GM23338 (cell line): ENCODE measurements around the gene CDH4. TPM values are rescaled to one million over a fixed set of nuclear protein-coding genes. Genes with fewer than 3 reads are reported as not detected.

Source experiments
- ATAC-seq: fragments of 200-7000 bp; cut with Tn5 transposase; 3 replicates; pipeline ENCODE4 v1.9.1; 2020
- DNase-seq: peaks from one replicate; pipeline ENCODE4 v3.0.0-alpha.2; 2015; ENCODE audit warnings: low spot score
- H2AFZ ChIP-seq: fragments of 200-600 bp; sonication (generic); 2 replicates; pipeline ENCODE4 v1.8.0; 2016; ENCODE audit warnings: antibody characterized with exemption, mild to moderate bottlenecking, moderate library complexity
- H3F3A ChIP-seq: fragments of 200-600 bp; sonication (generic); replicated peaks from 2 replicates; pipeline ENCODE4 v1.8.0; 2017; ENCODE audit warnings: antibody characterized with exemption, mixed run types, low read depth
- H3K27ac ChIP-seq: fragments of 200-600 bp; sonication (generic); 2 replicates; pipeline ENCODE4 v1.6.1; 2016; ENCODE audit warnings: low read depth
- H3K27me3 ChIP-seq: fragments of 200-600 bp; sonication (generic); 2 replicates; pipeline ENCODE4 v1.8.0; 2016; ENCODE audit warnings: mild to moderate bottlenecking, mixed run types, moderate library complexity; ENCODE audit not compliant: insufficient read depth
- H3K36me3 ChIP-seq: fragments of 200-600 bp; sonication (generic); 2 replicates; pipeline ENCODE4 v1.8.0; 2016; ENCODE audit warnings: mild to moderate bottlenecking; ENCODE audit not compliant: insufficient read depth
- H3K4me1 ChIP-seq: fragments of 200-600 bp; sonication (generic); 2 replicates; pipeline ENCODE4 v1.8.0; 2016; ENCODE audit warnings: mild to moderate bottlenecking, moderate library complexity; ENCODE audit not compliant: insufficient read depth
- H3K4me2 ChIP-seq: fragments of 200-600 bp; sonication (generic); 2 replicates; pipeline ENCODE4 v1.7.1; 2017; ENCODE audit warnings: mixed run types
- H3K4me3 ChIP-seq: fragments of 200-600 bp; sonication (generic); 2 replicates; pipeline ENCODE4 v1.6.1; 2016; ENCODE audit warnings: mixed run types
- H3K79me2 ChIP-seq: fragments of 200-600 bp; sonication (generic); replicated peaks from 2 replicates; pipeline ENCODE4 v1.8.0; 2017; ENCODE audit warnings: mild to moderate bottlenecking; ENCODE audit not compliant: insufficient read depth
- H3K9me2 ChIP-seq: fragments of 200-600 bp; sonication (generic); 2 replicates; pipeline ENCODE4 v1.8.0; 2017; ENCODE audit not compliant: insufficient read depth
- H4K20me1 ChIP-seq: fragments of 200-600 bp; sonication (generic); replicated peaks from 2 replicates; pipeline ENCODE4 v1.8.0; 2017; ENCODE audit warnings: mild to moderate bottlenecking; ENCODE audit not compliant: insufficient read depth
- H3K27ac Mint-ChIP-seq: 2 replicates; pipeline ENCODE4 v1.8.0; 2020; ENCODE audit warnings: inconsistent platforms, mild to moderate bottlenecking, moderate library complexity, mixed read lengths
- H3K27me3 Mint-ChIP-seq: 3 replicates; pipeline ENCODE4 v1.8.0; 2022; ENCODE audit warnings: low read depth, mild to moderate bottlenecking, moderate library complexity, mixed read lengths, inconsistent platforms; ENCODE audit not compliant: insufficient read depth, poor library complexity
- H3K36me3 Mint-ChIP-seq: 3 replicates; pipeline ENCODE4 v1.8.0; 2021; ENCODE audit warnings: low read depth, mild to moderate bottlenecking, inconsistent platforms, moderate library complexity, mixed read lengths
- H3K4me1 Mint-ChIP-seq: 3 replicates; pipeline ENCODE4 v1.8.0; 2020; ENCODE audit warnings: mild to moderate bottlenecking, inconsistent platforms, mixed read lengths
- H3K4me3 Mint-ChIP-seq: 3 replicates; pipeline ENCODE4 v1.8.0; 2021; ENCODE audit warnings: moderate library complexity, mild to moderate bottlenecking, inconsistent platforms, mixed read lengths
- H3K9me3 Mint-ChIP-seq: 3 replicates; pipeline ENCODE4 v1.8.0; 2020; ENCODE audit warnings: moderate library complexity, mild to moderate bottlenecking, inconsistent platforms, mixed read lengths
- CREB1 ChIP-seq: fragments of 250-450 bp; sonication (Bioruptor Pico); IDR thresholded peaks from 2 replicates; pipeline ENCODE4 v1.5.0; 2020; ENCODE audit warnings: low read depth, mild to moderate bottlenecking, moderate library complexity
- EZH2 ChIP-seq: fragments of 200-600 bp; sonication (generic); IDR thresholded peaks from one replicate; pipeline ENCODE4 v1.8.0; 2017; ENCODE audit warnings: antibody characterized with exemption, mild to moderate bottlenecking, low read depth; ENCODE audit not compliant: unreplicated experiment
- EZH2phosphoT487 ChIP-seq: fragments of 200-600 bp; sonication (generic); IDR thresholded peaks from one replicate; pipeline ENCODE4 v1.8.1; 2018; ENCODE audit warnings: antibody characterized with exemption; ENCODE audit not compliant: unreplicated experiment
- JUNB ChIP-seq: IDR thresholded peaks from one replicate; pipeline ENCODE4 v1.6.1; 2016; ENCODE audit warnings: antibody characterized with exemption; ENCODE audit not compliant: unreplicated experiment
- NANOG ChIP-seq: IDR thresholded peaks from 2 replicates; pipeline ENCODE4 v1.6.1; 2016; ENCODE audit warnings: antibody characterized with exemption, borderline replicate concordance
- POLR2AphosphoS5 ChIP-seq: IDR thresholded peaks from 2 replicates; pipeline ENCODE4 v1.6.1; 2016; ENCODE audit warnings: antibody characterized with exemption, low read depth
- REST ChIP-seq: IDR thresholded peaks from one replicate; pipeline ENCODE4 v1.6.1; 2018; ENCODE audit warnings: antibody characterized with exemption; ENCODE audit not compliant: unreplicated experiment
- STAT1 ChIP-seq: IDR thresholded peaks from one replicate; pipeline ENCODE4 v1.6.1; 2016; ENCODE audit warnings: antibody characterized with exemption; ENCODE audit not compliant: unreplicated experiment
- ZNF114 ChIP-seq: fragments of 250-450 bp; sonication (Bioruptor Pico); IDR thresholded peaks from 2 replicates; pipeline ENCODE4 v1.5.0; 2020; ENCODE audit warnings: mild to moderate bottlenecking, moderate library complexity
- ZNF331 ChIP-seq: fragments of 250-450 bp; sonication (Bioruptor Pico); IDR thresholded peaks from 2 replicates; pipeline ENCODE4 v1.5.0; 2020; ENCODE audit warnings: low read depth, mild to moderate bottlenecking, moderate library complexity
- polyA plus RNA-seq: library from polyadenylated mRNA; unstranded; fragments of >200 nt; fragmentation: Nextera tagmentation; extraction: Ambion mirVana; gene quantifications from 2 replicates; pipeline ENCODE4 v1.2.1, GENCODE V29; 2016
- total RNA-seq: library from RNA; depleted of rRNA; stranded (reverse); fragments of >200 nt; shearing (Covaris generic); gene quantifications from 2 replicates; pipeline ENCODE4 v1.2.3, GENCODE V29; 2014
- TF ChIP-seq, protein P1 (sequence below): IDR thresholded peaks from 2 replicates; pipeline ENCODE4 v1.6.1; 2016; ENCODE audit warnings: antibody characterized with exemption
- TF ChIP-seq, protein P2 (sequence below), 2 experiments: fragments of 200-600 bp in 1 of 2; sonication (generic) in 1 of 2; conservative IDR thresholded peaks; 2 replicates each; pipeline versions ENCODE4 v1.5.1 to v1.6.1; 2016 to 2017; ENCODE audit warnings: antibody characterized with exemption in 2 of 2, low read depth in 2 of 2, mild to moderate bottlenecking in 2 of 2, moderate library complexity in 1 of 2
- TF ChIP-seq, protein P3 (sequence below): fragments of 250-450 bp; sonication (Bioruptor Pico); IDR thresholded peaks from 2 replicates; pipeline ENCODE4 v1.5.0; 2020; ENCODE audit warnings: mild to moderate bottlenecking, moderate library complexity

The CDH4 gene
- total and polyA plus RNA-seq, 2 experiments from 2014 or later: 1.2 to 4.2 TPM

DNA sequence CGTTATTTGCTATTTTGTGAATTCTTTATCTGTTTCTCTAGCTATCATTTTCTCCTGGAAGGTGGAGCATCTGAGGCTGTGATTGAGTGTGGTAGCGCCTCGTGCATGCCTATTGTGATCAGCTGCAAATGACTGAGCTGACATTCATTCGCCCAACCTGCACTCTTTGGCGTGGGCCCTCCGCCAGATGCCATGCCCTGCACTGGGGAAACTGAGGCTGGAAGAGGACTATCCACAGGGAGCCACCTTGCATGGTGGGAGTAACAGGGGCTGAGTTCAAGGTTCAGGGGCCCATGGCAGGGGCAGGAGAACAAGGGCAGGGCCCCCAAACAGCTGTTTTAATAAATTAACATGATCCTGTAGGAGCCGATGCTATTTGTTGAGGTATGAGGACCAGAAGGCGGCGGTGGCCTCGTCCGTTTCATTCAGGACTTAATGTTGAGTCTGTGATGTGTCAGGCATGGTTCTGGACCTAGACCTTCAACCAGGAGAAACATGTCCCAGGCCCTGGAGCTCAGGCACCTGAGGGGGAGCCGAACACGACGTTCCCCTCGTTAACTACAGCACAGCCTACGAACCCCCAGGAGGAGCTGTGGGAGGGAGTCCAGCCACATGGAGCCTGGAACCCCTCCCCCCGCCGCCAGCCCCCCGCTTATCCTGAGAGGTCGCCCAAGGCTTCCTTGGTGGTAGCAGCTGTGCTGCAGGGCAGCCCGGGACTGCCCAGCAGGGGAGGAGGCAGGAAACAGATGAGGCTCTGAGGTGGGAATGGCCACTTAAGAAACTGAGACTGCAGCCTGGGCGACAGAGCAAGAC is 242.9 kb downstream of the CDH4 start:
- H3K4me1 Mint-ChIP-seq: peaks cover 36% of the 10 kb centered on the region
- no peaks in the 10 kb centered on the region for H3K27me3 ChIP-seq
- H3K27ac Mint-ChIP-seq: no peak overlapping the region
- no peaks in the 10 kb centered on the region for H3K36me3 Mint-ChIP-seq
- no peaks in the 10 kb centered on the region for H3K79me2 ChIP-seq
- ATAC-seq: no peak
- H3K9me2 ChIP-seq: peaks cover 14% of the 10 kb centered on the region; the same call in 1 of the 2 replicates
- H3K4me3 ChIP-seq: no peak overlapping the region
- no peak overlapping the region for H3K4me3 Mint-ChIP-seq
- no peaks in the 10 kb centered on the region for H4K20me1 ChIP-seq
- H2AFZ ChIP-seq: no peak overlapping the region
- no peaks in the 10 kb centered on the region for H3K36me3 ChIP-seq
- H3K9me3 Mint-ChIP-seq: no peaks in the 10 kb centered on the region
- TF ChIP-seq CREB1 (CRISPR knock-in tag) (no peak), REST (no peak), STAT1 (no peak), ZNF114 (CRISPR knock-in tag) (no peak), JUNB (no peak), EZH2phosphoT487 (no peak), POLR2AphosphoS5 (no peak), NANOG (no peak), ZNF331 (CRISPR knock-in tag) (no peak), EZH2 (no peak)
- TF ChIP-seq, protein P1, sequence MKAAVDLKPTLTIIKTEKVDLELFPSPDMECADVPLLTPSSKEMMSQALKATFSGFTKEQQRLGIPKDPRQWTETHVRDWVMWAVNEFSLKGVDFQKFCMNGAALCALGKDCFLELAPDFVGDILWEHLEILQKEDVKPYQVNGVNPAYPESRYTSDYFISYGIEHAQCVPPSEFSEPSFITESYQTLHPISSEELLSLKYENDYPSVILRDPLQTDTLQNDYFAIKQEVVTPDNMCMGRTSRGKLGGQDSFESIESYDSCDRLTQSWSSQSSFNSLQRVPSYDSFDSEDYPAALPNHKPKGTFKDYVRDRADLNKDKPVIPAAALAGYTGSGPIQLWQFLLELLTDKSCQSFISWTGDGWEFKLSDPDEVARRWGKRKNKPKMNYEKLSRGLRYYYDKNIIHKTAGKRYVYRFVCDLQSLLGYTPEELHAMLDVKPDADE: no peak
- TF ChIP-seq, protein P2, sequence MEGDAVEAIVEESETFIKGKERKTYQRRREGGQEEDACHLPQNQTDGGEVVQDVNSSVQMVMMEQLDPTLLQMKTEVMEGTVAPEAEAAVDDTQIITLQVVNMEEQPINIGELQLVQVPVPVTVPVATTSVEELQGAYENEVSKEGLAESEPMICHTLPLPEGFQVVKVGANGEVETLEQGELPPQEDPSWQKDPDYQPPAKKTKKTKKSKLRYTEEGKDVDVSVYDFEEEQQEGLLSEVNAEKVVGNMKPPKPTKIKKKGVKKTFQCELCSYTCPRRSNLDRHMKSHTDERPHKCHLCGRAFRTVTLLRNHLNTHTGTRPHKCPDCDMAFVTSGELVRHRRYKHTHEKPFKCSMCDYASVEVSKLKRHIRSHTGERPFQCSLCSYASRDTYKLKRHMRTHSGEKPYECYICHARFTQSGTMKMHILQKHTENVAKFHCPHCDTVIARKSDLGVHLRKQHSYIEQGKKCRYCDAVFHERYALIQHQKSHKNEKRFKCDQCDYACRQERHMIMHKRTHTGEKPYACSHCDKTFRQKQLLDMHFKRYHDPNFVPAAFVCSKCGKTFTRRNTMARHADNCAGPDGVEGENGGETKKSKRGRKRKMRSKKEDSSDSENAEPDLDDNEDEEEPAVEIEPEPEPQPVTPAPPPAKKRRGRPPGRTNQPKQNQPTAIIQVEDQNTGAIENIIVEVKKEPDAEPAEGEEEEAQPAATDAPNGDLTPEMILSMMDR (conservative IDR thresholded peaks at IDR 0.05; ENCODE audit: low read depth in 2 of 2): no peak
- TF ChIP-seq, protein P3, sequence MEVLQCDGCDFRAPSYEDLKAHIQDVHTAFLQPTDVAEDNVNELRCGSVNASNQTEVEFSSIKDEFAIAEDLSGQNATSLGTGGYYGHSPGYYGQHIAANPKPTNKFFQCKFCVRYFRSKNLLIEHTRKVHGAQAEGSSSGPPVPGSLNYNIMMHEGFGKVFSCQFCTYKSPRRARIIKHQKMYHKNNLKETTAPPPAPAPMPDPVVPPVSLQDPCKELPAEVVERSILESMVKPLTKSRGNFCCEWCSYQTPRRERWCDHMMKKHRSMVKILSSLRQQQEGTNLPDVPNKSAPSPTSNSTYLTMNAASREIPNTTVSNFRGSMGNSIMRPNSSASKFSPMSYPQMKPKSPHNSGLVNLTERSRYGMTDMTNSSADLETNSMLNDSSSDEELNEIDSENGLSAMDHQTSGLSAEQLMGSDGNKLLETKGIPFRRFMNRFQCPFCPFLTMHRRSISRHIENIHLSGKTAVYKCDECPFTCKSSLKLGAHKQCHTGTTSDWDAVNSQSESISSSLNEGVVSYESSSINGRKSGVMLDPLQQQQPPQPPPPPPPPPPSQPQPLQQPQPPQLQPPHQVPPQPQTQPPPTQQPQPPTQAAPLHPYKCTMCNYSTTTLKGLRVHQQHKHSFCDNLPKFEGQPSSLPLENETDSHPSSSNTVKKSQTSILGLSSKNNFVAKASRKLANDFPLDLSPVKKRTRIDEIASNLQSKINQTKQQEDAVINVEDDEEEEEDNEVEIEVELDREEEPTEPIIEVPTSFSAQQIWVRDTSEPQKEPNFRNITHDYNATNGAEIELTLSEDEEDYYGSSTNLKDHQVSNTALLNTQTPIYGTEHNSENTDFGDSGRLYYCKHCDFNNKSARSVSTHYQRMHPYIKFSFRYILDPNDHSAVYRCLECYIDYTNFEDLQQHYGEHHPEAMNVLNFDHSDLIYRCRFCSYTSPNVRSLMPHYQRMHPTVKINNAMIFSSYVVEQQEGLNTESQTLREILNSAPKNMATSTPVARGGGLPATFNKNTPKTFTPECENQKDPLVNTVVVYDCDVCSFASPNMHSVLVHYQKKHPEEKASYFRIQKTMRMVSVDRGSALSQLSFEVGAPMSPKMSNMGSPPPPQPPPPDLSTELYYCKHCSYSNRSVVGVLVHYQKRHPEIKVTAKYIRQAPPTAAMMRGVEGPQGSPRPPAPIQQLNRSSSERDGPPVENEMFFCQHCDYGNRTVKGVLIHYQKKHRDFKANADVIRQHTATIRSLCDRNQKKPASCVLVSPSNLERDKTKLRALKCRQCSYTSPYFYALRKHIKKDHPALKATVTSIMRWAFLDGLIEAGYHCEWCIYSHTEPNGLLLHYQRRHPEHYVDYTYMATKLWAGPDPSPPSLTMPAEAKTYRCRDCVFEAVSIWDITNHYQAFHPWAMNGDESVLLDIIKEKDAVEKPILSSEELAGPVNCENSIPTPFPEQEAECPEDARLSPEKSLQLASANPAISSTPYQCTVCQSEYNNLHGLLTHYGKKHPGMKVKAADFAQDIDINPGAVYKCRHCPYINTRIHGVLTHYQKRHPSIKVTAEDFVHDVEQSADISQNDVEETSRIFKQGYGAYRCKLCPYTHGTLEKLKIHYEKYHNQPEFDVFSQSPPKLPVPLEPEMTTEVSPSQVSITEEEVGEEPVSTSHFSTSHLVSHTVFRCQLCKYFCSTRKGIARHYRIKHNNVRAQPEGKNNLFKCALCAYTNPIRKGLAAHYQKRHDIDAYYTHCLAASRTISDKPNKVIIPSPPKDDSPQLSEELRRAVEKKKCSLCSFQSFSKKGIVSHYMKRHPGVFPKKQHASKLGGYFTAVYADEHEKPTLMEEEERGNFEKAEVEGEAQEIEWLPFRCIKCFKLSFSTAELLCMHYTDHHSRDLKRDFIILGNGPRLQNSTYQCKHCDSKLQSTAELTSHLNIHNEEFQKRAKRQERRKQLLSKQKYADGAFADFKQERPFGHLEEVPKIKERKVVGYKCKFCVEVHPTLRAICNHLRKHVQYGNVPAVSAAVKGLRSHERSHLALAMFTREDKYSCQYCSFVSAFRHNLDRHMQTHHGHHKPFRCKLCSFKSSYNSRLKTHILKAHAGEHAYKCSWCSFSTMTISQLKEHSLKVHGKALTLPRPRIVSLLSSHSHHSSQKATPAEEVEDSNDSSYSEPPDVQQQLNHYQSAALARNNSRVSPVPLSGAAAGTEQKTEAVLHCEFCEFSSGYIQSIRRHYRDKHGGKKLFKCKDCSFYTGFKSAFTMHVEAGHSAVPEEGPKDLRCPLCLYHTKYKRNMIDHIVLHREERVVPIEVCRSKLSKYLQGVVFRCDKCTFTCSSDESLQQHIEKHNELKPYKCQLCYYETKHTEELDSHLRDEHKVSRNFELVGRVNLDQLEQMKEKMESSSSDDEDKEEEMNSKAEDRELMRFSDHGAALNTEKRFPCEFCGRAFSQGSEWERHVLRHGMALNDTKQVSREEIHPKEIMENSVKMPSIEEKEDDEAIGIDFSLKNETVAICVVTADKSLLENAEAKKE (CRISPR knock-in tag): no peak
- peak overlapping the region; percentile 23; the same call in 1 of the 2 replicates for H3K4me2 ChIP-seq
- no peak for DNase-seq
- no peak overlapping the region for H3K27ac ChIP-seq
- H3F3A ChIP-seq: 0 out of 2 replicates have a peak, but pooled peaks cover 3% of the 10 kb centered on the region
- H3K27me3 Mint-ChIP-seq: no peaks in the 10 kb centered on the region
- peaks cover 21% of the 10 kb centered on the region for H3K4me1 ChIP-seq
